Epithelial cell of prostate (primary cell): Measurements from ENCODE around the gene ADCY9.

Source experiments
- DNase-seq: peaks from one replicate; pipeline ENCODE4 v3.0.0-alpha.2; 2011; ENCODE audit warnings: low read depth, low spot score
- H3K27ac ChIP-seq: fragments of 450-650 bp; 2 replicates; pipeline ENCODE4 v1.5.1; 2017; ENCODE audit warnings: mild to moderate bottlenecking

Gene ADCY9

GRCh38 chr16:3986235-3986544 lies 130.1 kb downstream of the ADCY9 start:
- DNase-seq: no peak
- no peak overlapping the region for H3K27ac ChIP-seq

GRCh38 chr16:3984111-3985060 lies 131.9 kb downstream of the ADCY9 start:
- H3K27ac ChIP-seq: no peak overlapping the region
- no peak for DNase-seq

GRCh38 chr16:3983081-3983520 lies 133.1 kb downstream of the ADCY9 start:
- peak; percentile 22 for DNase-seq
- H3K27ac ChIP-seq: no peak overlapping the region

- no peak overlapping the region for H3K27ac ChIP-seq
- no peak for DNase-seq
Observed at GRCh38 chr16:3982216-3982615, 134.0 kb downstream of the ADCY9 start.

- DNase-seq: no peak
- H3K27ac ChIP-seq: no peak overlapping the region
Observed at GRCh38 chr16:3980253-3981111, 135.8 kb downstream of the ADCY9 start.

- DNase-seq: no peak
- no peak overlapping the region for H3K27ac ChIP-seq
Observed at GRCh38 chr16:3979518-3979917, 136.7 kb downstream of the ADCY9 start.

GRCh38 chr16:3979070-3979469 lies 137.2 kb downstream of the ADCY9 start:
- no peak for DNase-seq
- H3K27ac ChIP-seq: no peak overlapping the region

GRCh38 chr16:3977376-3977775 lies 138.9 kb downstream of the ADCY9 start:
- no peak overlapping the region for H3K27ac ChIP-seq
- no peak for DNase-seq

- no peak overlapping the region for H3K27ac ChIP-seq
- DNase-seq: no peak
Observed at GRCh38 chr16:3974751-3975150, 141.5 kb downstream of the ADCY9 start.

GRCh38 chr16:3971706-3972105 lies 144.5 kb downstream of the ADCY9 start:
- H3K27ac ChIP-seq: no peak overlapping the region
- DNase-seq: no peak

- no peak for DNase-seq
- no peak overlapping the region for H3K27ac ChIP-seq
Observed at GRCh38 chr16:3971261-3971660, 145.0 kb downstream of the ADCY9 start.

GRCh38 chr16:3968551-3968950 lies 147.7 kb downstream of the ADCY9 start:
- no peak overlapping the region for H3K27ac ChIP-seq
- no peak for DNase-seq

- DNase-seq: no peak
- no peak overlapping the region for H3K27ac ChIP-seq
Observed at GRCh38 chr16:3966681-3967080, 149.6 kb downstream of the ADCY9 start.

GRCh38 chr16:3965781-3966582 lies 150.3 kb downstream of the ADCY9 start:
- no peak overlapping the region for H3K27ac ChIP-seq
- DNase-seq: no peak

GRCh38 chr16:3965306-3965705 lies 150.9 kb downstream of the ADCY9 start:
- no peak for DNase-seq
- H3K27ac ChIP-seq: no peak overlapping the region

- H3K27ac ChIP-seq: no peak overlapping the region
- DNase-seq: no peak
Observed at GRCh38 chr16:3964686-3965290, 151.5 kb downstream of the ADCY9 start.

GRCh38 chr16:3963886-3964685 lies 152.2 kb downstream of the ADCY9 start:
- DNase-seq: no peak
- no peak overlapping the region for H3K27ac ChIP-seq

GRCh38 chr16:3963203-3963602 lies 153.0 kb downstream of the ADCY9 start:
- no peak for DNase-seq

GRCh38 chr16:3961449-3961849 lies 154.8 kb downstream of the ADCY9 start:
- DNase-seq: no peak
- H3K27ac ChIP-seq: no peak overlapping the region

More at GRCh38 chr16:3963203-3963602, 153.0 kb downstream of the ADCY9 start:
- H3K27ac ChIP-seq: no peak overlapping the region
